Loucy (cell line): ENCODE measurements around the gene ABCA7.

Experiments
- H2AFZ ChIP-seq: fragments of 200-600 bp; sonication (generic); 2 replicates; pipeline ENCODE4 v1.6.0; 2016; ENCODE audit warnings: antibody characterized with exemption, mild to moderate bottlenecking, low read length, moderate library complexity
- H3F3A ChIP-seq: fragments of 200-600 bp; 2 replicates; pipeline ENCODE4 v1.6.0; 2016; ENCODE audit warnings: antibody characterized with exemption, low read depth, mild to moderate bottlenecking
- H3K27me3 ChIP-seq: fragments of 200-600 bp; sonication (generic); 2 replicates; pipeline ENCODE4 v1.6.1; 2014; ENCODE audit warnings: low read length, mild to moderate bottlenecking; ENCODE audit not compliant: insufficient read depth, poor library complexity, severe bottlenecking
- H3K36me3 ChIP-seq: fragments of 200-600 bp; sonication (generic); 2 replicates; pipeline ENCODE4 v1.6.1; 2016; ENCODE audit warnings: low read length; ENCODE audit not compliant: insufficient read depth
- H3K4me1 ChIP-seq: fragments of 200-600 bp; sonication (generic); 2 replicates; pipeline ENCODE4 v1.5.1; 2014; ENCODE audit warnings: low read length, mild to moderate bottlenecking; ENCODE audit not compliant: insufficient read depth, poor library complexity, severe bottlenecking
- H3K4me2 ChIP-seq: fragments of 200-600 bp; sonication (generic); 2 replicates; pipeline ENCODE4 v1.6.0; 2014; ENCODE audit warnings: antibody characterized with exemption, low read length, low read depth, mild to moderate bottlenecking; ENCODE audit not compliant: poor library complexity, severe bottlenecking
- H3K4me3 ChIP-seq: fragments of 200-600 bp; sonication (generic); 2 replicates; pipeline ENCODE4 v1.5.1; 2014; ENCODE audit warnings: low read length, mild to moderate bottlenecking, mixed read lengths; ENCODE audit not compliant: poor library complexity, severe bottlenecking
- H3K79me2 ChIP-seq: fragments of 200-600 bp; sonication (generic); 2 replicates; pipeline ENCODE4 v1.6.1; 2014; ENCODE audit warnings: low read length; ENCODE audit not compliant: insufficient read depth
- H3K9ac ChIP-seq: fragments of 200-600 bp; sonication (generic); 2 replicates; pipeline ENCODE4 v1.6.0; 2014; ENCODE audit warnings: mild to moderate bottlenecking, low read depth, low read length, moderate library complexity; ENCODE audit not compliant: poor library complexity, severe bottlenecking
- H3K9me2 ChIP-seq: fragments of 200-600 bp; sonication (generic); replicated peaks from 2 replicates; pipeline ENCODE4 v1.6.1; 2016; ENCODE audit warnings: low read depth, low read length, mixed read lengths
- H3K9me3 ChIP-seq: fragments of 200-600 bp; sonication (generic); 2 replicates; pipeline ENCODE4 v1.6.1; 2014; ENCODE audit warnings: mild to moderate bottlenecking, antibody characterized with exemption, low read length, low read depth; ENCODE audit not compliant: insufficient read depth
- H4K20me1 ChIP-seq: fragments of 200-600 bp; sonication (generic); 2 replicates; pipeline ENCODE4 v1.6.0; 2014; ENCODE audit warnings: antibody characterized with exemption, low read length, mild to moderate bottlenecking; ENCODE audit not compliant: insufficient read depth, poor library complexity, severe bottlenecking
- CTCF ChIP-seq: fragments of 200-600 bp; sonication (generic); conservative IDR thresholded peaks from 2 replicates; pipeline ENCODE4 v1.5.1; 2014; ENCODE audit warnings: mild to moderate bottlenecking, antibody characterized with exemption, low read length
- EZH2phosphoT487 ChIP-seq: fragments of 200-600 bp; IDR thresholded peaks from 2 replicates; pipeline ENCODE4 v1.6.1; 2018; ENCODE audit warnings: antibody characterized with exemption, mild to moderate bottlenecking, moderate library complexity, borderline replicate concordance

ABCA7 gene

DNA sequence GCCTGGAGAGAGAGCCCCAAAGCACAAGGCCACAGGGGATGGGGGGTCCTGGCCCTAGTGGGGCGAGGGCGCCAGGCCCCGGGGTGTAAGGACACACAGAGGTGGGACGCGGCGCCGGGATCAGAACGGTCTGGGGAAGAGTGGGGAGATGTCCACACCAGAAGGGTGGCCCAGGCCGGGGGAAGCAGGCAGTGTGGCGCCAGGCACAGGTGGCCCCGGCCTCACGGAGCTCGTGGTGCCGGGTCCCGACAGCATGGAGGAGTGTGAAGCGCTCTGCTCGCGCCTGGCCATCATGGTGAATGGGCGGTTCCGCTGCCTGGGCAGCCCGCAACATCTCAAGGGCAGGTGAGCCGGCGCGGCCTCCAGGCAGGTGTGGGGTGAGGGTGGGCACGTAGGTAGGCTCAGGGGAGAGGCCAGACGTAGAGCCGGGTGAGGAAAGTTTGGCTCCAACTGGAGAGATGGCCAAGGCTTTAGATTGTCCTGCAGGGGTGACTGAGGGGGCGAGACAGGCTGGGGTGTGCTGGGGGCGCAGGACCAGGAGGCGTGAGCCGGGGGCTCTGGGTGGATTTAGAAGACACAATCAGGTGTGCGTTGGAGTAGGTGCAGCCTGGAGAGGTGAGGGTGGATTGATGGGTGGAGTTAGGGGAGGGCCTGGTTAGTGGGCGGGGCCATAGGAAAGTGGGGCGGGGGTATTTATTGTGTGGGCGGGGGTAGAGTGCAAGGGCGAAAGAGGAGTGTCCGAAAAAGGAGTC lies 24.2 kb downstream of the ABCA7 start:
- H3K9ac ChIP-seq, result no peak overlapping the region

GRCh38 chr19:1064661-1065605 lies 25.0 kb downstream of the ABCA7 start:
- peak overlapping the region; percentile 40 for H3K4me3 ChIP-seq

More for the DNA sequence above, 24.2 kb downstream of the ABCA7 start:
- H3F3A ChIP-seq, result no peaks in the 10 kb centered on the region
- no peaks in the 10 kb centered on the region for H3K9me2 ChIP-seq
- peaks cover 17% of the 10 kb centered on the region; the same call in 1 of the 2 replicates for H3K79me2 ChIP-seq
- H3K4me3 ChIP-seq, result no peak overlapping the region
- no peaks in the 10 kb centered on the region for H3K27me3 ChIP-seq
- H3K9me3 ChIP-seq, result no peaks in the 10 kb centered on the region
- H3K36me3 ChIP-seq, result no peaks in the 10 kb centered on the region
- peaks cover 18% of the 10 kb centered on the region for H3K4me1 ChIP-seq
- H4K20me1 ChIP-seq, result peaks cover 3% of the 10 kb centered on the region
- TF ChIP-seq CTCF (no peak), EZH2phosphoT487 (no peak)
- H3K4me2 ChIP-seq, result peak overlapping the region; percentile 57
- no peak overlapping the region for H2AFZ ChIP-seq

More at GRCh38 chr19:1064661-1065605, 25.0 kb downstream of the ABCA7 start:
- peaks cover 25% of the 10 kb centered on the region; the same call in 1 of the 2 replicates for H3K79me2 ChIP-seq
- peak overlapping the region; percentile 57 for H3K4me2 ChIP-seq
- peak overlapping the region; percentile 68 for H2AFZ ChIP-seq
- no peaks in the 10 kb centered on the region for H3F3A ChIP-seq
- no peaks in the 10 kb centered on the region for H3K36me3 ChIP-seq
- TF ChIP-seq EZH2phosphoT487, result no peak
- TF ChIP-seq CTCF, result peak; percentile 64
- H4K20me1 ChIP-seq, result peaks cover 3% of the 10 kb centered on the region
- no peaks in the 10 kb centered on the region for H3K9me3 ChIP-seq
- H3K9me2 ChIP-seq, result no peaks in the 10 kb centered on the region
- no peak overlapping the region for H3K9ac ChIP-seq
- peaks cover 23% of the 10 kb centered on the region for H3K4me1 ChIP-seq
- no peaks in the 10 kb centered on the region for H3K27me3 ChIP-seq
